ENCODE measurements around the gene KCNH2.

GRCh38 chr7:150953061-150953997 lies 24.8 kb downstream of the KCNH2 start:
- no peak for TF ChIP-seq CTCF (IDR thresholded peaks at IDR 0.05)
- no peak for TF ChIP-seq POLR2A (IDR thresholded peaks at IDR 0.05)
